ENCODE data around the gene MPL. TPM values are rescaled to one million over a fixed set of nuclear protein-coding genes. Genes with fewer than 3 reads are reported as not detected.

Gene MPL
- polyA plus RNA-seq, 1 experiment: not detected

DNA sequence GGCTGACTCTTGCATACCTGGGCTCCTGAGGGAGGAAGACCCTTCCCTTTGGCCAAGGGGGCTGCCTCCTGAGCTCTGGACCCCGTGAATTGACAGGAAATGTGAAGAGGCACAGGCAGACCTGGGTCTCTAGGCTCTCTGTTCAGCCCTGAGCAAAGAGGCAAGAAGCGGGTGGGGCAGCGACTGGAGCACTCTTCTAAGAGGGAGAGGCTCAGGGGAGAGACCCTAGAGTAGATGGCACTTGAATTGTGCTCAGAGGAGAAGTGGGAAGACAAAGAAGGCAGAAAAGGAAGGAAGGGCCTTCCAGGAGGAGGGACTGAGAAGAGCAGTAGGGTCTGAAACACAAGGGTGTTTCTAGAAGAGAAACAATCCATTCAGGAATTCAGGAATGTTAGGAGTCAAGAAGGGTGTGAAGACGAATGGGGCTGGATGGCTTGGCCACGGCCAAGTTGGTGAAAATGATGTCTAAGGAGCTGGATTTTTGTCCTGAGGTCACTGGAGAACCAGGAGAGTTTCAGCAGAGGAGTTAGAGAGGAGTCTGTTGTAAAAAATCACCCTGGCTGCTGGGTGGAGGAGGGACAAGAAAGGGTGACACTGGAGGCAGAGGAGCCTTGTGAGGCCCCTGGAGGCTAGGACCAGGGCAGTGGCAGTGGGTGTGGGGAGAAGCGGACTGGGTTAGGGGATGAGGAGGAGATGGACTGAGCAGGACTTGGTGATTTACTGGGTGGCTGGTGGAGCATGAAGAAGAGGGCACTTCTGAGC is 31.5 kb upstream of the MPL start:
- CTCF ChIA-PET: no interaction called here

DNA sequence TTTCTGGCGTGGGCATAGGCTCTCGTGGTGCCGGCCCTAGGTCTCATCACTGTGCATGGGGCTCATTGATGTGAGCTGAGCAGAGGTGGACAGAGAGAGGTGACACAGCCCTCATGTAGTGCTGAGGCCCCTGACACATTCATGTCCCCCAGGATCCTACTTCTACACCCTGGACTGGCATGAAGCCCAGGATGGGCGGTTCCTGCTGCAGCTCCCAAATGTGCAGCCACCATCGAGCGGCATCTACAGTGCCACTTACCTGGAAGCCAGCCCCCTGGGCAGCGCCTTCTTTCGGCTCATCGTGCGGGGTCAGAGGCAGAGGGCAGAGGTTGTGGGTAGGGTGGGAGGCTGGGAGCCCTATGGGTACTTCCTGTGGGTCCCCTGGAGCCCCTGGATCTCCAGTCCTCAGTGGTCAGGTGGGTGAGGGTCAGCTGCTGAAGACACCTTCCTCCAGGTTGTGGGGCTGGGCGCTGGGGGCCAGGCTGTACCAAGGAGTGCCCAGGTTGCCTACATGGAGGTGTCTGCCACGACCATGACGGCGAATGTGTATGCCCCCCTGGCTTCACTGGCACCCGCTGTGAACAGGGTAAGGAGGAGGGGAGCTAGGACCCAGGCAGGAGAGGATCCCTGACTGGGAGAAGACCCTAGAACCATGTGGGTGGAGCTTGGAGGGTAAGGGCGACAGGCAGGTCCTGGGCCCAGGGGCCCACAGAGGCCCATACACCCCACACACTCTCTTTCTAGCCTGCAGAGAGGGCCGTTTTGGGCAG is 30.7 kb upstream of the MPL start:
- Histone ChIP-seq H3K4me3 (ENCODE audit: low read depth, low read length) (no peak overlapping the region), H3K9me3 (ENCODE audit: control insufficient read depth, insufficient read depth, low read length) (no peaks in the 10 kb centered on the region), H3K27me3 (ENCODE audit: control insufficient read depth, insufficient read depth, low read length) (peaks cover 3% of the 10 kb centered on the region), H3K27ac (ENCODE audit: low read depth, low read length) (no peak overlapping the region)
- TF ChIP-seq, protein P1, sequence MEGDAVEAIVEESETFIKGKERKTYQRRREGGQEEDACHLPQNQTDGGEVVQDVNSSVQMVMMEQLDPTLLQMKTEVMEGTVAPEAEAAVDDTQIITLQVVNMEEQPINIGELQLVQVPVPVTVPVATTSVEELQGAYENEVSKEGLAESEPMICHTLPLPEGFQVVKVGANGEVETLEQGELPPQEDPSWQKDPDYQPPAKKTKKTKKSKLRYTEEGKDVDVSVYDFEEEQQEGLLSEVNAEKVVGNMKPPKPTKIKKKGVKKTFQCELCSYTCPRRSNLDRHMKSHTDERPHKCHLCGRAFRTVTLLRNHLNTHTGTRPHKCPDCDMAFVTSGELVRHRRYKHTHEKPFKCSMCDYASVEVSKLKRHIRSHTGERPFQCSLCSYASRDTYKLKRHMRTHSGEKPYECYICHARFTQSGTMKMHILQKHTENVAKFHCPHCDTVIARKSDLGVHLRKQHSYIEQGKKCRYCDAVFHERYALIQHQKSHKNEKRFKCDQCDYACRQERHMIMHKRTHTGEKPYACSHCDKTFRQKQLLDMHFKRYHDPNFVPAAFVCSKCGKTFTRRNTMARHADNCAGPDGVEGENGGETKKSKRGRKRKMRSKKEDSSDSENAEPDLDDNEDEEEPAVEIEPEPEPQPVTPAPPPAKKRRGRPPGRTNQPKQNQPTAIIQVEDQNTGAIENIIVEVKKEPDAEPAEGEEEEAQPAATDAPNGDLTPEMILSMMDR (IDR thresholded peaks at IDR 0.05; ENCODE audit: low read depth, low read length): no peak
- no peak for DNase-seq (ENCODE audit: low read depth, low spot score)
- CTCF ChIA-PET: no interaction called here
- POLR2A ChIA-PET: no interaction called here

More for the DNA sequence above, 31.5 kb upstream of the MPL start:
- Histone ChIP-seq H3K9me3 (ENCODE audit: control insufficient read depth, insufficient read depth, low read length) (no peaks in the 10 kb centered on the region), H3K4me3 (ENCODE audit: low read depth, low read length) (no peak overlapping the region), H3K27ac (ENCODE audit: low read depth, low read length) (no peak overlapping the region), H3K27me3 (ENCODE audit: control insufficient read depth, insufficient read depth, low read length) (peaks cover 3% of the 10 kb centered on the region)
- TF ChIP-seq, protein P1 (IDR thresholded peaks at IDR 0.05; ENCODE audit: low read depth, low read length): no peak
- DNase-seq (ENCODE audit: low read depth, low spot score): no peak
- POLR2A ChIA-PET: no interaction called here

DNA sequence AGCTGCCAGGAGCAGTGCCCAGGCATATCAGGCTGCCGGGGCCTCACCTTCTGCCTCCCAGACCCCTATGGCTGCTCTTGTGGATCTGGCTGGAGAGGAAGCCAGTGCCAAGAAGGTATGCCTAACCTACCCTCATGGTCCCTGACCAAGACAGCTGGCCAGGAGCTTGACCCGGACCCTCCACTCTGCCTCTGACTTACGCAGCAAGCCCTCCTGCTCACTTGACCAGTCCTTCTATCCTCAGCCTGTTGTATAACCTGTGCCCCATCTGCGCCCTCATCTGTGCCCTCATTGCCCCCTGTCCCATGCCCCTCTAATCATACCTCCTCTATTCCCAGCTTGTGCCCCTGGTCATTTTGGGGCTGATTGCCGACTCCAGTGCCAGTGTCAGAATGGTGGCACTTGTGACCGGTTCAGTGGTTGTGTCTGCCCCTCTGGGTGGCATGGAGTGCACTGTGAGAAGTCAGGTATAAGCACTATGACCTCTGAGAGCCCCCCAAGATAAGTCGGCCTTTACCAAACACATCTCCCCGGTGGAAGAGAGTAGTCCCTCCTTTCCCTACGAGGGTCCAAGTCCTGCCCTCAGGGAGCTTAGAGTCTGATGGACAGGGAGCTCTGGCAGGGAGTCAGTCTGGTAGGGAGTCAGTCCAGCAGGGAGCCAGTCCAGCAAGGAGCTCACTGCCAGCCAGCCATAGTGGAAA is 30.0 kb upstream of the MPL start:
- no peak for DNase-seq (ENCODE audit: low read depth, low spot score)
- ChIA-PET CTCF (no interaction called here), POLR2A (no interaction called here)
- H3K4me3 ChIP-seq (ENCODE audit: low read depth, low read length): no peak overlapping the region
- H3K27ac ChIP-seq (ENCODE audit: low read depth, low read length): no peak overlapping the region
- TF ChIP-seq, protein P1 (IDR thresholded peaks at IDR 0.05; ENCODE audit: low read depth, low read length): no peak
- H3K9me3 ChIP-seq (ENCODE audit: control insufficient read depth, insufficient read depth, low read length): no peaks in the 10 kb centered on the region
- H3K27me3 ChIP-seq (ENCODE audit: control insufficient read depth, insufficient read depth, low read length): peaks cover 3% of the 10 kb centered on the region

DNA sequence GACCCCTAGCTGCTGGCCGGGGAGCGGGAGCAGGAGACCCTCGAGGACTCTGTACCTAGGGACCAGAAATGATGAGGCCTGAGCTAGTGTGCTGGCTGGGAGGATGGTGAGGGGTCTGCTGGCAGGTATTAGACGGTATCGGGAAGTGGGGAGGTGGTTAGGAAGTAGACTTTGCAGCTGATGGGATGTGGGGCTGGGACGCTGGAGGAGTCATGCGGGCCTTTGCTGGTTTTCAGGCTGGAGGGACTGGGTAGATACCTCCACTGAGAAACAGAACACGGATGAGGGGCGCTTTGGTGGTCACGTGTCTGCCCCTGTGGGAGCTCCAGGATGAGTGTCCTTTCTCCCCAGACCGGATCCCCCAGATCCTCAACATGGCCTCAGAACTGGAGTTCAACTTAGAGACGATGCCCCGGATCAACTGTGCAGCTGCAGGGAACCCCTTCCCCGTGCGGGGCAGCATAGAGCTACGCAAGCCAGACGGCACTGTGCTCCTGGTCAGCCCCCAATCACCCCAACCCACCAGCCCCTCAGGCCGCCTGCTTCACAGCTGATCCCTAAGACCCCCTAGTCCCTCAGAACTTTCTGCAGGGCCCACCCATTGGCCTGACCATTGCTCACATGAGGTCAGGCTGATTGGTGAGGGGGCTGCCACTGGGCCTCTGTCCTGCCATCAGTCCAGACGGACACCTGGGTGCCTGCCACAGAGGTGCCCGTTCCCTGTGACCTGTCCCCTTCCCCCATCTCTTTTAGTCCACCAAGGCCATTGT is 28.8 kb upstream of the MPL start:
- Histone ChIP-seq H3K27ac (ENCODE audit: low read depth, low read length) (no peak overlapping the region), H3K27me3 (ENCODE audit: control insufficient read depth, insufficient read depth, low read length) (peaks cover 3% of the 10 kb centered on the region), H3K9me3 (ENCODE audit: control insufficient read depth, insufficient read depth, low read length) (no peaks in the 10 kb centered on the region; the same call in 1 of the 2 replicates), H3K4me3 (ENCODE audit: low read depth, low read length) (no peak overlapping the region)
- ChIA-PET POLR2A (no interaction called here), CTCF (interaction anchor here (0.6 kb wide), 1 partner anchor 82 kb away, joined by 4 read pairs; no protein-coding TSS in a partner anchor)
- DNase-seq (ENCODE audit: low read depth, low spot score): no peak
- TF ChIP-seq, protein P1 (IDR thresholded peaks at IDR 0.05; ENCODE audit: low read depth, low read length): no peak

Measured in AG04450 (cell line).